DMS 273 (cell line): ENCODE results near the gene TMEM208.

Experiments used
- DNase-seq: peaks from one replicate; lab custom pipeline; 2025; ENCODE audit not compliant: unreplicated experiment; lab: John Stamatoyannopoulos, UW

TMEM208 gene

DNA sequence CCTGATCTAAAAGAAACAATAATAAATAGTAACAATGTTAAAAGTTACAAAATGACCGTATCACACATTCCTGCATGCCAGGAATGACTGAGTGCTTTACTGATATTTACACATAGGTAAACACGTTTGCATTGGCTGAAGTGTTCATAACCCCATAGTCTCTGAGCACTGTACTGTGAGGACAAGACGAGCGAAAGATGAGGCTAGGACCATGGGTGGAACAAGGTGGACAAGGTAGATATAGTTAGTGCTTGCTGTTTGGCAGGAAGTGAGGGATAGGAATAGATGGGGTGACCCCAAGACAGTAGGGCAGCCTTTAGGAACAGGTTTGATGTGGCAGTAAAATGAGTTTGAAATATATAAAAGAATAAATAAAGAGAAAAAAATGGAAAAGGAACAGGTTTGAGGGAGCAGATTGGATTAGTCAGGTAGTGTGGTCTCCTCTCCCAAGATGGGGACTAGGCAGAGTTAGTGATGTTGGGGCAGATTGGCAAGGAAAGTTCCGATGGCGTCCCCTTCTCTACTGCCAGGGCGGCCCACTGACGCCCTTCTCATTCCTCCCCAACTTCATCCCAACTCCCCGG, 35.4 kb upstream of the TMEM208 start:
- no peak for DNase-seq

DNA sequence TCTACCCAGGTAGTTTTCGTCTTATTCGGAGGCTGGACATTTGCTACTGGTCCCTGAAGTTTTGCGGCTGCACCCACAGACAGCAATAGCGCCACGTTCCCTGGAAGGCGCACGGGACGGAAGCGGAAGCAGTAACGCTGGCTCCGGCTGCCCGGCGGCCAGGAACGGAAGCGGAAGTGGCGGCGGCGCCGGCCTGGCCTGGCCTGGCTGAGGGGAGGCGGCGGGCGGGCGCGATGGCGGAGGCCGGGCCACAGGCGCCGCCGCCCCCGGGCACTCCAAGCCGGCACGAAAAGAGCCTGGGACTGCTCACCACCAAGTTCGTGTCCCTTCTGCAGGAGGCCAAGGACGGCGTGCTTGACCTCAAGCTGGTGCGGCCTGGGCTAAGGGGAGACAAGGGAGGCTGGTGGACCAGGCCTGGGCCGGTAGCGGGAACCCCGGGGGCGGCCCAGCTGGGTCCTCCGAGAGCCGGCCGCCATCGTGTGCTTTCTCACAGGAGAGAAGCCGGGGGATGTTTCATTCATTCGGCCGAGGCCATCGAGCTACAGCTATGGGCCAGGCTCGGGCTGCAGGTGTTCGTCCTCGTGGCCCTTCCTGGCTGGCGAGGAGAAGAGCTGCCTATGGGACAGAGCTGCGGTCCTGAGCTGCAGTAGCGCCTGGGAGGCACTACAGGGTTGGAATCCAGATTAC, 34.8 kb upstream of the TMEM208 start, which contains the start of gene E2F4:
Gene E2F4, plus strand, starts transcription at position 161 of the 687 bp plus-strand sequence. Its CDS starts 73 bp downstream, at position 234.
- DNase-seq, result peak; percentile 98

DNA sequence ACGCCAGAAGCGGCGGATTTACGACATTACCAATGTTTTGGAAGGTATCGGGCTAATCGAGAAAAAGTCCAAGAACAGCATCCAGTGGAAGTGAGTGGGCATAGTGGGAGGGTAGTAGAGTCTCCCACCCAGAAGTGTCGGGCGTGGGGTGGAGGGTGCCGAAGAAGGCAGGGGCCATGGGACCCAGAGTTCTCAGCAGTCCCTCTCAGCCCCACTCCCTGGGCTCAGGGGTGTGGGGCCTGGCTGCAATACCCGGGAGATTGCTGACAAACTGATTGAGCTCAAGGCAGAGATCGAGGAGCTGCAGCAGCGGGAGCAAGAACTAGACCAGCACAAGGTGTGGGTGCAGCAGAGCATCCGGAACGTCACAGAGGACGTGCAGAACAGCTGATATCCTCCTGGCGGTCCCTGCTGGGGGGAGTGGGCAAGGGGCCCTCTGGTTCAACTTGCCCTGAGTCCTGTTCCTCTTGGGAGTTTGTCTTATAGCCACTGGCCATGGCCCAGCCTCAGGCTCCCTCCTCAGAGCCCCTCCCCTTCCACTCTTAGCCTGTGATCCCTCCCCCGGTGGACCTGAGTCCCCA, 34.1 kb upstream of the TMEM208 start:
- no peak for DNase-seq

DNA sequence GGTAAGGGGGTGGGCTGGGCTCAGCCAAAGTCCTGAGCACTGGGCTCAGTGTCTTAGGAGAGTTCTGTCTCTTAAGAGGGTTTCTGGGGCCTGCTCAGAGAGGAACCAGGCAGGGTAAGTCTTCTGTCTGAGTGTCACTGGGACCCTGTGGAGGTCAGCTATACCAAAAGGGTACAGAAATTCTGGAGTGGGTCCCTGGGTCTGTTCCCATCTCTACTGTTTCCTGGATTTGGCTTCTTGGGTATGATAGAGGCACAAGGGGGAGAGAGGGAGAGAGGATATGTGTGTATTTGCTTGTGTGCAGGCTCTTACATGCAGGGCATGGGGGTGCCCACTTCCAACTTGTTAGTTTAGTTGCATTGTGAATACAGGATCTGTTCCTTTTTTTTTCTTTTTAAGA, 33.4 kb upstream of the TMEM208 start:
- DNase-seq, result no peak

DNA sequence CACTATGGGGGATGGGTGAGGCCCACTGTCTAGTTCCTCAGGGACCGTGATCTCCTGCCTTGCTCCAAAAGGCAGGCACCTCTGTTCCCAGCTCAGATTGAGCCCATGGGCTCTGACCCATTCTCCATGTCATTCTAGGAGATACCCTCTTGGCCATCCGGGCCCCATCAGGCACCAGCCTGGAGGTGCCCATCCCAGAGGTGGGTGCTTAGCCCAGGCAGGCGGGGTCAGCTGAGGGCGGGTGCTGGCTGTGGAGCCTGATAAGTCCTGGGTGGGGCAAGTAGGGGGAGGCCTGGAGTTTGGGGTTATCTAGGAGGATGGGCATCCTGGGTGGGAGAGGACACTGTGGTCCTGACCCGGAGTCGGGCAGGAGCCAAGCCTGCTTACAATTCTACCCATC, 32.7 kb upstream of the TMEM208 start:
- DNase-seq, result no peak

DNA sequence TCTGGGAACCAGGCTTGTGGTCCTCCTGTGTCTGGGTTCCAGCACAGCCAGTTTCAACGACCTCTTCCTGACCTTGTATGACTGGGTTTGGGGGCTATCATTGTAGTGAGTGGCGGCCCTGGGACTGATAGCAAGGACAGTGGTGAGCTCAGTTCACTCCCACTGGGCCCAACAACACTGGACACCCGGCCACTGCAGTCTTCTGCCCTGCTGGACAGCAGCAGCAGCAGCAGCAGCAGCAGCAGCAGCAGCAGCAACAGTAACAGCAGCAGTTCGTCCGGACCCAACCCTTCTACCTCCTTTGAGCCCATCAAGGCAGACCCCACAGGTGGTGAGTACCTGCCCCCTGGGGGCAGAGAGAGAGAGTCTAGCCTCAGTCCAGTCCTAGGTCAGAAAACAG, 31.3 kb upstream of the TMEM208 start:
- no peak for DNase-seq

DNA sequence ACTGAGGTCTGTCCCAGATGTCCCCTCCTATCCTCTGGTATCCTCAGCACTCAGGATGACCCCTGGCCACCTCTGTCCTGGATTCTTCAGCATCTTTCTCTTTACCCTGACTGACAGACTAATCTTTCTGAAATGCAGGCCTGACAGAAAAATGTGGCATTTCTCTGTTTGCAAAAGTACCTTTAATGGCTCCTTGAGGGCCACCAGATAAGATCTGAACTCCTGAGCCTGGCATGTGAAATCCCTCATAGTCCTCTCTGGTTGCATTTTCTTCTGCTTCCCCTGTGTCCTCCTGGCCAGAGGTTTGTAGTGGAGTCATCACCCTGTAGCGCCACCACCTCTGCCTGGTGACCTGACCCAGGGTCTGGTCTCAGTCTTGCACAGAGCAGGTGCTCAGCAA, 30.0 kb upstream of the TMEM208 start:
- no peak for DNase-seq

DNA sequence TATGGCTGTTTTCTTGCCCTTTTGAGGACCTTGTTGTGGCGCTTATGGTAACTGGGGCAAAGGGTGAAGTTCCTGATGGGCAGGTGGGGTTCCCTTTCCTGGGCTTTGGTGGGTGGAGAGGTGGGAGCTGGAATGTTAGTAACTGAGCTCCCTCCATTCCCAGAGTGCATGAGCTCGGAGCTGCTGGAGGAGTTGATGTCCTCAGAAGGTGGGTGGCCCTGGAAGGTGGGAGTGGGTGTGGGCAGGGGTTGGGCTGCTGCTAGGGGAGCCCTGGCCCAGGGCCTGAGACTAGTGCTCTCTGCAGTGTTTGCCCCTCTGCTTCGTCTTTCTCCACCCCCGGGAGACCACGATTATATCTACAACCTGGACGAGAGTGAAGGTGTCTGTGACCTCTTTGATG, 29.2 kb upstream of the TMEM208 start:
- DNase-seq, result no peak

DNA sequence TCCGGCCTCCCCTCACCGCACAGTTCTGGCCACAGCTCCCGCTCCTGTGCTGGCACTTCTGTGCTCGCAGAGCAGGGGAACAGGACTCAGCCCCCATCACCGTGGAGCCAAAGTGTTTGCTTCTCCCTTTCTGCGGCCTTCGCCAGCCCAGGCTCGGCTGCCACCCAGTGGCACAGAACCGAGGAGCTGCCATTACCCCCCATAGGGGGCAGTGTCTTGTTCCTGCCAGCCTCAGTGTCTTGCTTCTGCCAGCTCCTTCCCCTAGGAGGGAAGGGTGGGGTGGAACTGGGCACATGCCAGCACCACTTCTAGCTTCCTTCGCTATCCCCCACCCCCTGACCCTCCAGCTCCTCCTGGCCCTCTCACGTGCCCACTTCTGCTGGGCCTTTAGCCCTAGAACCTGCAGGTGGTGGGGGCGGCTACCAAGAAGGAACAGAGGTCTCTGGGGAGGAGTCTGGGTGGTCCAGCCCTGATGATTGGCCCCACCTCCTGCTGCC, 28.6 kb upstream of the TMEM208 start:
- DNase-seq, result peak; percentile 81

DNA sequence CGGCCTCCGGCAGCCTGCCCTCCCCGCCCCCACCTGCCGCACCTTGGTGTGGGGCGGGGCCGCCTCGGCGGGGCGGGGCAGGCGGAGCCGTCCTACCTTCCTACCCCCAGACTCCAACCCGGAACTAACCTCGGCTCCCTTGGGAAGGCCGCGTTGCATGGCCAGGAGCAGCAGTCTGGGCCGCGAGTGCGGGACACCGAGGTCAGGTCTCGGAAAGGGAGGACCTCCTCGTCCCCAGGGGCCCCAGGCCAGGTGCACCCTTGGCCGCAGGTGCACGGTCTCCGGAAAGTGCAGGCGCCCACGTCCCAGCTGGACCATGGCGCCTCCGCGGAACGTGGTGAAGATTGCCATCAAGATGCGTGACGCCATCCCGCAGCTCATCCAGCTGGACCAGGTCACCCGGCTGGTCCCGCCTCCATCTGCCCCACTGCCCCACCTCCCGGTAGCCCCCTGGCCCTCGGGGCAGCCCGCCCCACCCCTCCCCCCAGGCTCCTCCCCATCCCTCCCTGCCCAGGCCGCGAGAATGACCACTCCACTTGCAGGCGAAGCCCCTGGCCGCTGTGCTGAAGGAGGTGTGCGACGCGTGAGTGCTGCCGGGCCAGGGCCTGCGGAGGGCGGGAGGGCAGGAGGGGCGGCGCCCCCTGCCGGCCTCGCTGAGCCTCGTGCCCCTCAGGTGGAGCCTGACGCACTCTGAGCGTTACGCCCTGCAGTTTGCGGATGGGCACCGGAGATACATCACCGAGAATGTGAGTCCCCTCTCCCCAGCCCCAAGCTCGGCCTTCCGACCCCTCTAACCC, 27.7 kb upstream of the TMEM208 start, which contains the start of gene ELMO3:
Gene ELMO3, plus strand, starts transcription at position 121 of the 797 bp plus-strand sequence. Its CDS starts 196 bp downstream, at position 317.
- DNase-seq, result no peak

DNA sequence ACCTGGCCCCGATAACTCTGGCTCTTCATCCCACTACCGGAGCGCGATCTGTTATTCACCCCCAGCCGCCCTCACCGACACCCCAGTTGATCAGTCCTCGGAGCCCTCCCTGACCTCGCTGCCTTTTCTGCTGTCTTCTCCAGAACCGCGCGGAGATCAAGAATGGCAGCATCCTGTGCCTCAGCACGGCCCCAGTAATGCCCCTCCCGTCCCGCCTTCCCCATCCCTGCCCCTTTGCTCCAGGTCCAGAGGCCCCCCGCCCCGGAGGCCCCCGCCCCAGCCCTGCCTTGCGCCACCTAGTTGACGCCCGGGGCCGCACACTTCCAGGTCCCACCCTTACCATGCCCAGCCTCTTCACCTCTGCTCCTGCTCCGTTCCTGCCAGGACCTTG, 27.1 kb upstream of the TMEM208 start:
- no peak for DNase-seq

DNA sequence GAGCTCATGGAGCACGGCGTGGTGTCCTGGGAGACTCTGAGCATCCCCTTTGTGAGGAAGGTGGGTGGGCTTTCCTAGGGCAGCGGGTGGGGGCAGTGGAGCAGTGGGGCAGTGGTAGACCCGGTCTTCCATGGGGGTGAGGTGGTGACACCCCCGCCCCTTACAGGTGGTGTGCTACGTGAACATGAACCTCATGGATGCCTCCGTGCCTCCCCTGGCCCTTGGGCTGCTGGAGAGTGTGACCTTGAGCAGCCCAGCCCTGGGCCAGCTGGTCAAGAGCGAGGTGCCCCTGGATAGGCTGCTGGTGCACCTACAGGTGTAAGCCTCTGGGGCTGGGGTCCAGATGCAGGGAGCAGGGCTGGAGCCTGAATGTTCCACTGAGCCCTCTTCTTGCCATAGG, 26.4 kb upstream of the TMEM208 start:
- no peak for DNase-seq

DNA sequence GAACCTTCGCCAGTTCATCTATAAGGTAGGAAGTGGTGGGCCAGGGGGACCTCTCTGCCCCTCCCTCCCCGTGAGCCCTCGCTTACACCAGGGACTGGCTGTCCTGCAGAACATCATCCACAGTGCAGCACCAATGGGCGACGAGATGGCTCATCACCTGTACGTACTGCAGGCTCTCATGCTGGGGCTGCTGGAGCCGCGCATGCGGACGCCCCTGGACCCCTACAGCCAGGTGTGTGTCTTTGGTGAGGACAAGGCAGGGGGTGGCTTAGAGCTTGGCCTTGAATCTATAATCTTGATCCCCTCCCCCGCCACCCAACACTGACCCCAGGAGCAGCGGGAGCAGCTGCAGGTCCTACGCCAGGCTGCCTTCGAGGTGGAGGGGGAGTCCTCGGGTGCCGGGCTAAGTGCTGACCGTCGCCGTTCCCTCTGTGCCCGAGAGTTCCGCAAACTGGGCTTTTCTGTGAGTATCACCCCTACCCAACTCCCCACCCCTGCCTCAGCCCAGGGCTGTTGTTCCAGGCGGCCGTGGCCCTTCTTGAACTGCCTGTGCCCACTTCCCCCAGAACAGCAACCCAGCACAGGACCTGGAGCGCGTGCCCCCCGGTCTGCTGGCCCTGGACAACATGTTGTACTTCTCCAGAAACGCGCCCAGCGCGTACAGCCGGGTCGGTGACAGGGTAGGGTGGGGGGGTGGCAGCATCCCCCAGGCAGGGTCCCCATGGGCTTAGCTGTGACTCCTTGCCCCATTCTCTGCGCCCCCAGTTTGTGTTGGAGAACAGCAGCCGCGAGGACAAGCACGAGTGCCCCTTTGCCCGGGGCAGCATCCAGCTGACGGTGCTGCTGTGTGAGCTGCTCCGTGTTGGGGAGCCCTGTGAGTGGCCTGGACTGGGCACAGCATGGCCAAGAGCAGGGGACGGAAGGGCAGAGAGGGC, 25.3 kb upstream of the TMEM208 start:
- DNase-seq, result no peak

DNA sequence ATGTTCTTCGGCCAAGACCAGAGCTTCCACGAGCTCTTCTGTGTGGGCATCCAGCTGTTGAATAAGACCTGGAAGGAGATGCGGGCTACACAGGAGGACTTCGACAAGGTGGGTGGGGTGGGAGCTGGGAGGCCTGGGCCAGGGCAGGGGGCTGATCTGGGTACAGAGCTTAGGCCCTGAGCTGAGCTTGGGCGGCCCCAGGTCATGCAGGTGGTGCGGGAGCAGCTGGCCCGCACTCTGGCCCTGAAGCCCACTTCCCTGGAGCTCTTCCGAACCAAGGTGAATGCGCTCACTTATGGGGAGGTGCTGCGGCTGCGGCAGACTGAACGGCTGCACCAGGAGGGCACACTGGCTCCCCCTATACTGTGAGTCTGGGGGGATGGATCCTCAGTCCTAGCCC, 24.5 kb upstream of the TMEM208 start:
- no peak for DNase-seq

DNA sequence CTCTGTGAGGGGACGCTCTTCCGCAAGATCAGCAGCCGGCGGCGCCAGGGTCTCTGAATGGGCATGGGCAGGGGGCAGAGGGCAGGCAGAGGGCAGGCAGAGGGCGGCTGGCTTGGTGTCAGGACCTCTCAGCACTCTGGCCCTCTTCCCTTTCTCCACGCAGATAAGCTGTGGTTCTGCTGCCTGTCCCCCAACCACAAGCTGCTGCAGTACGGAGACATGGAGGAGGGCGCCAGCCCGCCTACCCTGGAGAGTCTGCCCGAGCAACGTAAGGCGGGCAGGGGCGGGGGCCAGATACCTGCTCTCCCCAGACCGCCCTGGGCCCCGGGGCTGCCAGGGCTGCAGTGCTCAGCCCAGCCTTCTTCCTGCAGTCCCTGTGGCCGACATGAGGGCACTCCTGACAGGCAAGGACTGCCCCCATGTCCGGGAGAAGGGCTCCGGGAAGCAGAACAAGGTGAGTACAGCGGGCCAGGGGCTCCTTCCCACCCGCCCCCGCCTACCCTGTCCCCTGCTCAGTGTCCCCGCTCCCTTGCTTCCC, 23.9 kb upstream of the TMEM208 start:
- DNase-seq, result no peak

DNA sequence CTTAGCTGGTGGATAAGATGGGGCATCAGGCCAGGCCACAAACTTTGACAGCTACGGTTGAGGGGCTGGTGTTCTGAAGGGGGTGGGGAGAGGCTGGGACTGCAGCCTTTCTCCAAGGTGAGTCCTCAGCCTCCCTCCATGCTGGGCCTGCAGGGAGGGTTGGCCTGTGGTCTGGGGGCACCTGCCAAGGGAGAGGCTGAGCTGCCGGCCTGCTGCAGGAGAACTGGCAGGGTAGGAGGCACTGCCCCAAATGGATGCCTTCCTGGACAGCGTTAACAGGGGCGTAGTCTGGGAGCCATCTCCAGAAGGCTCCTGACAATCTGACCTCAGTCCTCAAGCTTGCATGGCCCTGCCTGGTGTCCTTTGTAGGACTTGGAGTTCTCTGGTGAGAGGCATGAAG, 22.9 kb upstream of the TMEM208 start:
- no peak for DNase-seq

DNA sequence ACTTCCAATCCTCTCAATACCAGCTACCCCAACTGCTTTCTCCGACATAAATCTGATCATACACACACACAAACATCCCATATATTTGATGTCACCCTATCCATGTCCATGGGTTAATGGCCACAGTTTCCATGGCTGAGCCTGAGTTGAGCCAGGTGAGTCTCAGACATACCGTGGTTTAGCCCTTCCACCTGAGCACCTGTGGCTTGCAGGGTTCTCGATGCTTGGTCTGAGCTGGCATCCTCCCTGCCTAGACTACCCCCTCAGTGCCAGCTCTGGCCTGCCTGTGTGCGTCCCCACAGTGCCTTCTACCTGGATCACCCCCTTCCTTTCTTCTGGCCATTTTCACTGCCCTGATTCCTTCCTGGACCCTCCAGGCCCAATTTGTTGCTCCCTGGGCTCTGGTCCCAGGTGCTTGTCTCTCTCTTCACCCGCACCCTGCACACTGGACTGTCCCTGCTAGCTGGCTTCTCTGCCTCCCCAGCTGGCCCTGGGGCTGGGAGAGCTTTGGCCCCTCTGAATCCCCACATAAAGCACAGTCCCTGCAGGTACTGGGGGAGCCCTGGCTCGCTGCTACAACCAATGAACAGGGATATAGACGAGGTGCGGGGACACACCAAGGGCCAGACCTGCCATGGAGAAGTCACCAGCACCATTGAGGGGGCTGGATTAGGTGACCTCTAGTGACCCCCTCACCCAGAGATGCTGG, 20.6 kb upstream of the TMEM208 start:
- DNase-seq, result no peak

DNA sequence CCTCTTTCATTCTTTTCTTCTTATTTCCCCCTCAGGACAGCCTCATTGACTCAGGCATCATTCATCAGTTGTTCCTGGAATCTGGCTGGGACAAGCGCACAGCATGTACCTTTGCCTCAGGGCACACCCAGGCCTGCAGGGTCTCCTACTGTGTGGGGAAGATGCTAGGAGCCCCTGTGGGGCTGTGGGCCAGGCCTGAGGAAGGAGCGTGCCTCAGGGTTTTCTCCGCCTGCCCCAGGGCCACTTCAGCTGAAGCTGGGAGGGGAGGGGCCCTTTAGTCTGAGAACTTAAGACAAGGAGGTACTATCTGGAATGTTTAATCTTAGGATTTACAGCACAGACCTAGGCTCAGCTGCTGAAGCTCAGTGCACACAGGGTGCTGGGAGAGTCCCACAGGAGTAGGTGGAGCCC, 20.1 kb upstream of the TMEM208 start:
- no peak for DNase-seq

DNA sequence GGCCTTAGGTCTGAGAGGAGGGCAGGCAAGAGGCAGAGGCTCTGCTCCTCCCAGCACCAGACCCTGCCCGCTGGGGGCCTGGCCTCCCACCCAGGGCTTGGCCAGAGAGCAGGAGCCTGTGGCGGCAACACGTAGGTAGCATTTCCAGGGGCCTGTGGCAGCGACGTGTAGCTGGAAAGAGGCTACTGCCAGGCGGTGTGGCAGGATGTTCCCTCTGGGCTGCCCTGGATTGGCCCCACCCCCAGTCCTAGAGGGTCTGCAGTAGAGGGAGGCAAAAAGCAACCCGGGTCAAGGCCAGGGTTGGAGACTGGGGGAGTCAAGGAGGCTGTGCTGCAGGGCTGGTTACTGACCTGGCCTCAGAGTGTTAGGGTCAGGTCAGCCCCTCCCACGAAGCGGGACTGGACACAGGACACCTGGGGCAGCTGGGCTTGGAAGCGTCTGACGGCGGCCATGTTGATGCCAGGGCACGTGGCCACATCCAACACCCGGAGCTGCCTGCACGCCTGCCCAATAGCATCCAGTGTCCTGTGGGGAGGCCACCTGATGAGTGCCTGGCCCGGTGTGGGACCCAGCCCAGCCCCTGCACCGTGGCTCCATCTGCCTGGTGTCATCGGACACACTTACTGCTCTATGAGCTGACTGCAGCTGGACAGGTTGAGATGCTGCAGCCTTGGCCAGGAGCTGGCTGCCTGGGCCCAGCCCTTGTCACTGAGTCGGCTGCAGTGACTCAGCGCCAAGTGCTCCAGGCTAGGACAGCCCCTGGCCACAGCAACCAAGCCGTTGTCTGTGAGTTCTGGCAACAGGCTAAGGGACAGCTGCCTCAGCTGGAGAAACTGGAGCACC, 19.5 kb upstream of the TMEM208 start:
- no peak for DNase-seq
